CD4-positive, alpha-beta T cell treated with Interleukin-17A for 1 hour (primary cell): ENCODE data around the gene SRGAP1.
"Not testable (repeated sequence)": the region's sequence is repeated elsewhere in the genome, so short reads cannot be mapped to it uniquely, and the experiment has no call there.

Experiments used
- DNase-seq: peaks from one replicate; pipeline ENCODE4 v3.0.0-alpha.2; 2020

The SRGAP1 gene

GRCh38 chr12:64092507-64093196 is 248.2 kb downstream of the SRGAP1 start:
- no peak for DNase-seq

GRCh38 chr12:64093689-64094088 is 249.2 kb downstream of the SRGAP1 start:
- DNase-seq = no peak

- no peak for DNase-seq
These were observed 253.0 kb downstream of the SRGAP1 start for GRCh38 chr12:64097366-64098105.

- DNase-seq = no peak
These were observed 254.3 kb downstream of the SRGAP1 start for GRCh38 chr12:64098709-64099354.

GRCh38 chr12:64099397-64099796 is 254.9 kb downstream of the SRGAP1 start:
- DNase-seq = no peak

- DNase-seq = no peak
These were observed 257.8 kb downstream of the SRGAP1 start for GRCh38 chr12:64102339-64102738.

GRCh38 chr12:64103825-64104740 is 259.6 kb downstream of the SRGAP1 start:
- no peak for DNase-seq

- DNase-seq = no peak
These were observed 260.5 kb downstream of the SRGAP1 start for GRCh38 chr12:64105026-64105425.

GRCh38 chr12:64107776-64108175 is 263.3 kb downstream of the SRGAP1 start:
- DNase-seq = no peak

- DNase-seq = no peak
These were observed 265.2 kb downstream of the SRGAP1 start for GRCh38 chr12:64109706-64110105.

- DNase-seq = no peak
These were observed 266.4 kb downstream of the SRGAP1 start for GRCh38 chr12:64110864-64111263.

GRCh38 chr12:64116969-64117368 is 272.5 kb downstream of the SRGAP1 start:
- DNase-seq = no peak

GRCh38 chr12:64120568-64120967 is 276.1 kb downstream of the SRGAP1 start:
- no peak for DNase-seq

GRCh38 chr12:64121086-64121485 is 276.6 kb downstream of the SRGAP1 start:
- not testable (repeated sequence) for DNase-seq

- no peak for DNase-seq
These were observed 277.7 kb downstream of the SRGAP1 start for GRCh38 chr12:64122154-64122553.

GRCh38 chr12:64122995-64123394 is 278.5 kb downstream of the SRGAP1 start:
- DNase-seq = no peak

GRCh38 chr12:64123448-64123847 is 278.9 kb downstream of the SRGAP1 start:
- DNase-seq = no peak

- DNase-seq = no peak
These were observed 280.2 kb downstream of the SRGAP1 start for GRCh38 chr12:64124511-64125197.

- DNase-seq = no peak
These were observed 281.4 kb downstream of the SRGAP1 start for GRCh38 chr12:64125913-64126312.

- no peak for DNase-seq
These were observed 283.3 kb downstream of the SRGAP1 start for GRCh38 chr12:64127811-64128210.

GRCh38 chr12:64128366-64128765 is 283.9 kb downstream of the SRGAP1 start:
- no peak for DNase-seq

GRCh38 chr12:64130476-64130875 is 286.0 kb downstream of the SRGAP1 start:
- not testable (repeated sequence) for DNase-seq
